ENCODE measurements around the gene PROKR1.

The PROKR1 gene

DNA sequence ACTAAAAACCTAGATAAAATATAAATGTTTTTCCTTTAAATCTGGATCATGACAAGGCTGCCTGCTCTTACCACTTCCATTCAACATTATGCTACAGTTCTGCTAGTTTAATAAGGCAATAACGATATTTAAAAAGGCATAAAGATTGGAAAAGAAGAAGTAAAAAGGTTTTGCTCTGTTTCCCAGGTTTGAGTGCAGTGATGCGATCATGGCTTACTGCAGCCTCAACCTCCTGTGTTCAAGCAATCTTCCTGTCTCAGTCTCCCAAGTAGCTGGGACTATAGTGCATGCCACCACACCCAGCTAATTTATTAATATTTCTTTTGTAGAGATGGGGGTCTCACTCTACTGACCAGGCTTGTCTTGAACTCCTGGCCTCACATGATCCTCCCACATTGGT lies 40.8 kb downstream of the PROKR1 start:
- TF ChIP-seq, protein P1, sequence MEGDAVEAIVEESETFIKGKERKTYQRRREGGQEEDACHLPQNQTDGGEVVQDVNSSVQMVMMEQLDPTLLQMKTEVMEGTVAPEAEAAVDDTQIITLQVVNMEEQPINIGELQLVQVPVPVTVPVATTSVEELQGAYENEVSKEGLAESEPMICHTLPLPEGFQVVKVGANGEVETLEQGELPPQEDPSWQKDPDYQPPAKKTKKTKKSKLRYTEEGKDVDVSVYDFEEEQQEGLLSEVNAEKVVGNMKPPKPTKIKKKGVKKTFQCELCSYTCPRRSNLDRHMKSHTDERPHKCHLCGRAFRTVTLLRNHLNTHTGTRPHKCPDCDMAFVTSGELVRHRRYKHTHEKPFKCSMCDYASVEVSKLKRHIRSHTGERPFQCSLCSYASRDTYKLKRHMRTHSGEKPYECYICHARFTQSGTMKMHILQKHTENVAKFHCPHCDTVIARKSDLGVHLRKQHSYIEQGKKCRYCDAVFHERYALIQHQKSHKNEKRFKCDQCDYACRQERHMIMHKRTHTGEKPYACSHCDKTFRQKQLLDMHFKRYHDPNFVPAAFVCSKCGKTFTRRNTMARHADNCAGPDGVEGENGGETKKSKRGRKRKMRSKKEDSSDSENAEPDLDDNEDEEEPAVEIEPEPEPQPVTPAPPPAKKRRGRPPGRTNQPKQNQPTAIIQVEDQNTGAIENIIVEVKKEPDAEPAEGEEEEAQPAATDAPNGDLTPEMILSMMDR (IDR thresholded peaks at IDR 0.05) = no peak

GRCh38 chr2:68686178-68686577 lies 42.8 kb downstream of the PROKR1 start:
- TF ChIP-seq, protein P1 (IDR thresholded peaks at IDR 0.05) = no peak

DNA sequence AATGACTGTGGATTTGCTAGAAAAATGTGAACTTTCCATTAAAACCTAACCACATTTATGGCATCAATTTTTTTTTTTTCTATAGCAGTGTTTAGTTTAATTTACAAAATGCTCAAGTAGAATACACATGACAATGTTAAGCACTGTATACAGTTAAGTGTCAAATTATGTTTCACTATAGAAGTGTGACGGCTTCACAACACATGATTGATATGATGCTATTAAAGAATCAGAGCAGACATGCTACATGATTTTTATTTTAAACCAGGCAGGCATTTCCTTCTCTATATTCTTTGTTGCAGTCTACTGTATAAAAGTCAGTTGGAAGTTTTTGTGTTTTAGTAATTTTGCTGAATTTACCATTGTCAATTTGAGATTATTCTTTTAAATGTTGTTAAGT lies 43.6 kb downstream of the PROKR1 start:
- TF ChIP-seq, protein P1 (IDR thresholded peaks at IDR 0.05) = no peak

- TF ChIP-seq, protein P1 (IDR thresholded peaks at IDR 0.05) = no peak
Measured at GRCh38 chr2:68689553-68690537, 46.5 kb downstream of the PROKR1 start.

DNA sequence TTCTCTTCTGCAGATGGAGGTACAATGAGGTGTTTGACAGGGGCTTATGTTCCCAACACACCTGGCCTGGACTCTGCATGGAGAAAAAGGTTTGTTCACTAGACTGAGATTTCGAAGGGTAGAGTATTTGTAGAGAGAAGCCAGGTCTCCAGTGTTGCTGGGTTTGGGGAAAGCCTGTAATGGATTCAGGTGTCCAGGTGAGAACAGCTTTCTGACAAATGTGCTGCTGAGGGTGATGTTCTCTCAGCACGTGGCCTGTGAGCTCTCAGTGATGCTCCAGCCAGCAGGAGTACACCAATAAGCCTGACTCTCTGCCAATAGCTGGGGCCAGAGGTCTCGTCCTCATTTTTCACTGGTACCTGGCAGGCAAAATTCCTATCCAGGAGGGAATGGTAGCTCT lies 47.5 kb downstream of the PROKR1 start:
- TF ChIP-seq, protein P1 (IDR thresholded peaks at IDR 0.05) = no peak

- TF ChIP-seq, protein P1 (IDR thresholded peaks at IDR 0.05) = no peak
Measured at GRCh38 chr2:68692511-68692910, 49.1 kb downstream of the PROKR1 start.

GRCh38 chr2:68693951-68694350 lies 50.6 kb downstream of the PROKR1 start:
- TF ChIP-seq, protein P1 (IDR thresholded peaks at IDR 0.05) = no peak
